GM18951 (cell line): ENCODE results near the gene JAKMIP2.

Experiments
- POLR2A ChIP-seq: IDR thresholded peaks from 4 replicates; pipeline ENCODE4 v1.6.1; 2011; ENCODE audit warnings: mild to moderate bottlenecking; ENCODE audit not compliant: insufficient read length, insufficient read depth; ENCODE audit errors: extremely low read depth
- in situ Hi-C: fragments of 300-500 bp; cut with MboI; formaldehyde crosslinking; loops from one replicate; pipeline ENCODE4 v1.12.0; 2022; ENCODE audit warnings: low sequenced_read_pairs, mixed read lengths, inconsistent platforms; ENCODE audit not compliant: unreplicated experiment

JAKMIP2 gene

DNA sequence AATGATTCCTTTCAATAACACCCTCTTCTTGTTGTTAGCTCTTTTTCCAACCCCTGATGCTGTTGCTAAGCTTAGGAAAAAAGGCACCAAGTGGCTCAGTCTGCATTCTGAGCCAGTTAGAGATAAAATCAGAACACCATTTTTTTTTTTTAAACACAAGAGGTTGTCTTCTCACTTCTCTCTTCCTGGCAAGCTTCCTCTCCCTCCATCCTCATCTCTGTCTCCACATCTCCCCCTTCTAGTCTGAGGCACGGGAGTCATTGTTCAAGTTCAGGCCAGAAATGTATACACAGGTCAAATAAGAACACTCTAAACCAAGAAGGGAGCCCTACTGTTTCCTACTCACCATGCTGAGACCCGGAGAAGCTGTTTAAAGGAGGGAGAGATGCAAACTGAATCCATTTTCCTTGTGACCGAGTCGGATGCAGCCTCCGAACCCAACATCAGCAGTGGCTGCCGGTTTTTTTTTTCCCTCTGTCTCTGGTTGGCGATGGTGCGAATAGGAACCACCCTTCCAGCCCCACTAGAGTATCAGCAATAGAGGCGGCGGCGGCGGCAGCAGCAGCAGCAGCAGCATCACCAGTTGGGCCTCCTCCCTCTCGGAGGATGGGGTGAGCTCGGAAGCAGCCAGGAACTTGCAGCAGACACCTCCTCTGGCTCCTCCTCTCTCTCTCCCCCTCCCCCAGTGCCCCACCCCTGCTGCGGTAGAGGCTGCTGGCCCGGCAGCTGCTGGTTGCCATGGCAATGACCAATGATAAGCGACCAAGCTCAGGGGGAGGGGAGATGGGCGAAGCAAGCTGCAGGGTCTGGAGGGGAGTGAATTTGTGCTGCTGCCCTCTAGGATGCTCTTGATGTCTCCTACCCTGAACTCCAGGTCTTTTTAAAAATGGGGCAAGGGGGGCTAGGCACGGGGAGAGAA, at the start of gene JAKMIP2:
JAKMIP2 (minus strand) TSS at position 619 of the 919 bp plus-strand sequence. CDS start 110,922 bp downstream, outside the sequence.
- TF ChIP-seq POLR2A, result no peak
- in situ Hi-C loops, result no loop called here

- TF ChIP-seq POLR2A, result no peak
- in situ Hi-C loops, result no loop called here
These were observed 48.9 kb upstream of the JAKMIP2 start, which contains the start of gene SPINK1 for GRCh38 chr5:147831465-147831864. Gene SPINK1 (minus strand): TSS chr5:147831671. CDS start chr5:147831577, 94 bp downstream.

- no peak for TF ChIP-seq POLR2A
- in situ Hi-C loops, result no loop called here
These were observed 47.5 kb upstream of the JAKMIP2 start for GRCh38 chr5:147830035-147830434.

DNA sequence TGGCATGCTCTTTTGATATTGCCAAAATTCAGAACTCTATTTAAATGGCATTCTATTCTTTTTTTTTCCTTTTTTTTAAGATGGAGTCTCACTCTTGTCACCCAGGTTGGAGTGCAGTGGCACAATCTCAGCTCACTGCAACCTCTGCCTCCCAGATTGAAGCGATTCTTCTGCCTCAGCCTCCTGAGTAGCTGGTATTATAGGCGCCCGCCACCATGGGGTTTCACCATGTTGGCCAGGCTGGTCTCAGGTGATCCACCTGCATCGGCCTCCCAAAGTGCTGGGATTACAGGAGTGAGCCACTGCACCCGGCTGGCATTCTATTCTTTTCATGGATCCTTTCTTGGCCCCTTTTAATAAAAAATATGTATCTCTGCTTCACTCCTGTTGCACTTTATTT, 44.5 kb upstream of the JAKMIP2 start:
- in situ Hi-C loops, result loop anchor here (10.0 kb wide), 1 partner anchor 202 kb away; no protein-coding TSS in a partner anchor

DNA sequence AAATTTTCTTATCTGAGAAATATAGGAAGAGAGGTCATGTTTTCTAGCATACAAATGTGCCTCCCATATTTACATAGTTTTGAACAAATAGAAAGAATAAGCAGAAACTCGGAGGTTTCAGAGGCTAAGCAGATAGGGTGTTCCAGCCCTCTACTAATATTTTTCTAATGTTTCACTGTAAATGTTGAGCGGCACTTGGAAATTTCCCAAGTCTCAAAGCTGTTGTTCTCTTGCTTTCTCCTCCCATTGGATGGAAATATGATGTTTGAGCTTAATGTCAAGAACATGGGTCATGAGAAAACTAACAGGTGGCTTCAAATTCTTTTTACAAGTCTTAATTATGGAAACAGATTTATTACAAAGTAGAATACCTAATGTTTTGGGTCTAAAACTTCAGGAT, 43.8 kb upstream of the JAKMIP2 start:
- in situ Hi-C loops, result loop anchor here (10.0 kb wide), 1 partner anchor 202 kb away; no protein-coding TSS in a partner anchor

DNA sequence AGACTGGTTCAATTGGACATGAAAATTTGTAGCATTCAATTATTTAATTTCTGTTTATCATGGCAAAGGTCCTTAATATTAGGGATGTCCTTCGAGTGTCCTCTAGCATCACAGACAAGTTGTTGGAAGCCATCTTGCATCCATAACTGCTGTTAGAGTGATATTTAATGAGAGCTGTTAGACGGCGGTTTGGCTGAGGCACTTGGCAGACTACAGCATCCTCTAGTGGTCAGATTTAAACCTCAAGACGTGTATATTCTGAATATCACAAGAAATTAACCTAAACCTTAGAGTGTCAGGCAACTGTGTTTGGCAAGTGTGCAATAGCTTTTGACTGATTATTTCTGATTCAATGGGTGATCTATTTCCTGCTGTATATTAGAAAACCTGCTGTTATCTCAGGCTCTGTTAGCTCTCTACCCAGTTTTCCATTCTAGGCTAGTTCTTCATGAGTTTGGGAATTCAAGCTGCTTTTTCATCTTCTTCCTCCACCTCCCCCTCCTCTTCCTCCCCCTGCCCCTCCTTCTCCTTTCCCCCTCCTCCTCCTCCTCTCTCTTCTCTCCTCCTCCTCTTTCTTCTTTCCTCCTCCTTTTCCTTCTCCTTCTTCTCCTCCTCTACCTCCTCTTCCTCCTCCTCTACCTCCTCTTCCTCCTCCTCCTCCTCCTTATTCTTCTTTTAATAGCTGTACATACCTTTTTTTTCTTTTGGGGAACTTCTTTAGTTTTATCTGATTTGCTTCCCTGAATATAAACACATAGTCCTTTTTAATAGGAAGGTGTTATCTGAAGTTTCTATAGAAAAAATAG, 40.4 kb upstream of the JAKMIP2 start:
- in situ Hi-C loops, result loop anchor here (10.0 kb wide), 1 partner anchor 198 kb away; no protein-coding TSS in a partner anchor

More for the DNA sequence above, 43.8 kb upstream of the JAKMIP2 start:
- no peak for TF ChIP-seq POLR2A

DNA sequence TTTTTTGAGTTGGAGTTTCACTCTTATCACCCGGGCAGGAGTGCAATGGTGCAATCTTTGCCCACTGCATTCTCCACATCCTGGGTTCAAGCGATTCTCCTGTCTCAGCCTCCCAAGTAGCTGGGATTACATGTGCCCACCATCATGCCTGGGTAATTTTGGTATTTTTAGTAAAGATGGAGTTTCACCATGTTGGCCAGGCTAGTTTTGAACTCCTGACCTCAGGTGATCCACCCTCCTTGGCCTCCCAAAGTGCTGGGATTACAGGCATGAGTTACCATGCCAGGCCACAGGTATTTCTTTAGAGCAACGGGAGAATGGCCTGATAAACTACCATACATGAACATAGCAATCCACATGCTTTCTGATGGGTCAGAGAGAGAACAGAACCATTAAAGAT, 39.7 kb upstream of the JAKMIP2 start:
- in situ Hi-C loops, result loop anchor here (10.0 kb wide), 1 partner anchor 197 kb away; no protein-coding TSS in a partner anchor

More for the DNA sequence above, 40.4 kb upstream of the JAKMIP2 start:
- TF ChIP-seq POLR2A, result no peak

DNA sequence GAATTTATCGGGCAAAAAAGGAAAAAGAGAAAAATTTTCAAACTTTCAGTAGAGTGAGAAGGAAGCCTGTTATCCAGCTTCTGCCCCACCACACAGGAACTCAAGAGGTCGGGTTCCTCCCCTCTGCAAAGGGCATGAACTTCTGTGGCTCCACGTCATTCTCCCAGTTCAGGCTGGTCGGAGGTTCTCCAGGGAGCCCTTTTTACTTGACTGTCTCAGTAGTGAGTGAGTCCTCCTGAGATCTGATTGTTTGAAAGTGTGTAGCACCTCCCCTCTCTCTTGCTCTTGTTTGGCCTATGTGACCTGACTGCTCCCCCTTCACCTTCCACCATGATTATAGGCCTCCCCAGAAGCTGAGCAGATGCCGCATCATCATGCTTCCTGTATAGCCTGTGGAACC, 39.2 kb upstream of the JAKMIP2 start:
- in situ Hi-C loops, result loop anchor here (10.0 kb wide), 1 partner anchor 197 kb away; no protein-coding TSS in a partner anchor
- no peak for TF ChIP-seq POLR2A

GRCh38 chr5:147819261-147819770, 36.8 kb upstream of the JAKMIP2 start:
- TF ChIP-seq POLR2A, result no peak
- in situ Hi-C loops, result no loop called here

- TF ChIP-seq POLR2A, result no peak
- in situ Hi-C loops, result no loop called here
These were observed 35.8 kb upstream of the JAKMIP2 start for GRCh38 chr5:147818290-147818689.

- in situ Hi-C loops, result no loop called here
- no peak for TF ChIP-seq POLR2A
These were observed 31.2 kb upstream of the JAKMIP2 start for GRCh38 chr5:147813696-147814095.

DNA sequence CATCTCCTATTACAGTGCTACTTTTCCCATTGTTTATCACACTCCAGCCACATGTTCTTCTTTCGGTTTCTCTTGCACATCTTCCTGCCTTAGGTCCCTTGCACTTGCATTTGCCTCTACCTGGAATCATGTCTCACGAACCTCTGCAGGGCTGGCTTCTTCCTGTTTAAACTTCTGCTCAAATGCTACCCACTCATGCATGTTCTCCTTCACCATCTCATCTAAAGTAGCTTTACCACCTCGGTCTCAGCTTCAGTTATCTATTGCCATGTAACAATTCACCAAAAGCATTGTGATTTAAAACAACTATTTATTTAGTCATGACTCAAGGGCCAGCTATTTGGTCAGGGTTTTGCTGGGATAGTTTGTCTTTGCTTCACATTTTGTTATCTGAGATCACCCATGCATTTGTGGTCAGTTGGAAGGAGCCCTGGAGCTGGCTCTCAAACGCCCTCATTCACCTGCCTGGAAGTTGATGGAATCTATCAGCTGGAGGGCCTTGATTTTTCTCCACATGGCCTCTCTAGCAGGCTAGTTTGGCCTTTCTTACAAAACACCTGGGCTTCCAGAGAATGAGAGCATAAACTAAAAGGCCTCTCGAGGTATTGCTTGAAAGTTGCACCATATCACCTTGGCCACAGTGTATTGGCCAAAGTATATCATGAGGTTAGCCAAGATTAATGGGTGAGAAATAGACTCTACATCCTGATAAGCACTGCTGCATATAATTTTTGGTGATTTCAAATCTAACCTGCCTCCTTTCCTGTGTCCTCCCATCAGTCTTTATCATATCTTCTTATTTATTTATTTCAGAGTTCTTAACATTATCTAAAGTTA, 27.5 kb upstream of the JAKMIP2 start:
- no peak for TF ChIP-seq POLR2A
- in situ Hi-C loops, result no loop called here
